HepG2 (cell line): Measurements from ENCODE around the gene BCL2L2. TPM values are rescaled to one million over a fixed set of nuclear protein-coding genes. Genes with fewer than 3 reads are reported as not detected.

Experiments used
- ATF3 ChIP-seq: sonication (generic); formaldehyde crosslinking; IDR thresholded peaks from 2 replicates; pipeline ENCODE4 v1.4.0; 2020; ENCODE audit warnings: missing genetic modification reagents
- CC2D1A ChIP-seq: sonication (generic); formaldehyde crosslinking; IDR thresholded peaks from 2 replicates; pipeline ENCODE4 v1.8.1; 2023; ENCODE audit warnings: mild to moderate bottlenecking, missing genetic modification reagents
- CREM ChIP-seq, 2 experiments: sonication (generic) in 1 of 2; formaldehyde crosslinking in 1 of 2; IDR thresholded peaks; 2 replicates each; pipeline versions ENCODE4 v1.4.0 to v1.6.1; 2016 to 2020; ENCODE audit warnings: antibody characterized with exemption in 1 of 2, mild to moderate bottlenecking in 1 of 2, missing genetic modification reagents in 1 of 2
- FOXC1 ChIP-seq: sonication (generic); formaldehyde crosslinking; IDR thresholded peaks from 2 replicates; pipeline ENCODE4 v1.8.0; 2022; ENCODE audit warnings: mild to moderate bottlenecking, missing genetic modification reagents, borderline replicate concordance
- KDM5A ChIP-seq: fragments of 200-600 bp; sonication (generic); IDR thresholded peaks from 2 replicates; pipeline ENCODE4 v1.7.0; 2018; ENCODE audit warnings: antibody characterized with exemption, mild to moderate bottlenecking, low read length, borderline replicate concordance
- KLF12 ChIP-seq: sonication (generic); formaldehyde crosslinking; IDR thresholded peaks from 2 replicates; pipeline ENCODE4 v1.4.0; 2020; ENCODE audit warnings: missing genetic modification reagents, borderline replicate concordance
- MAFG ChIP-seq: sonication (generic); formaldehyde crosslinking; IDR thresholded peaks from 2 replicates; pipeline ENCODE4 v1.5.1; 2020; ENCODE audit warnings: mild to moderate bottlenecking, missing genetic modification reagents
- MTF1 ChIP-seq: sonication (generic); formaldehyde crosslinking; IDR thresholded peaks from 2 replicates; pipeline ENCODE4 v1.5.0; 2020; ENCODE audit warnings: missing genetic modification reagents
- MXD3 ChIP-seq: IDR thresholded peaks from 2 replicates; pipeline ENCODE4 v1.6.1; 2016; ENCODE audit warnings: mild to moderate bottlenecking, missing biosample characterization, missing genetic modification reagents
- NFKB2 ChIP-seq: sonication (generic); formaldehyde crosslinking; IDR thresholded peaks from 2 replicates; pipeline ENCODE4 v1.4.0; 2020; ENCODE audit warnings: missing genetic modification reagents, borderline replicate concordance
- PATZ1 ChIP-seq: sonication (generic); formaldehyde crosslinking; IDR thresholded peaks from 2 replicates; pipeline ENCODE4 v1.4.0; 2020; ENCODE audit warnings: missing genetic modification reagents
- POGK ChIP-seq: sonication (generic); formaldehyde crosslinking; conservative IDR thresholded peaks from 2 replicates; pipeline ENCODE4 v1.8.0; 2022; ENCODE audit warnings: mild to moderate bottlenecking, moderate library complexity, missing genetic modification reagents
- RARG ChIP-seq: sonication (generic); formaldehyde crosslinking; IDR thresholded peaks from 2 replicates; pipeline ENCODE4 v1.4.0; 2020; ENCODE audit warnings: low read depth, mild to moderate bottlenecking, missing genetic modification reagents
- TBP ChIP-seq: sonication (generic); formaldehyde crosslinking; IDR thresholded peaks from 2 replicates; pipeline ENCODE4 v1.5.0; 2020; ENCODE audit warnings: missing genetic modification reagents
- ZBTB20 ChIP-seq: sonication (generic); formaldehyde crosslinking; IDR thresholded peaks from 2 replicates; pipeline ENCODE4 v1.8.1; 2023; ENCODE audit warnings: missing genetic modification reagents, low read depth, mild to moderate bottlenecking, borderline replicate concordance
- ZNF354B ChIP-seq: sonication (generic); formaldehyde crosslinking; IDR thresholded peaks from 2 replicates; pipeline ENCODE4 v1.8.0; 2022; ENCODE audit warnings: mild to moderate bottlenecking, missing genetic modification reagents
- ZNF543 ChIP-seq: sonication (generic); formaldehyde crosslinking; IDR thresholded peaks from 2 replicates; pipeline ENCODE4 v1.4.0; 2020; ENCODE audit warnings: mild to moderate bottlenecking, missing genetic modification reagents
- ZNF562 ChIP-seq: sonication (generic); formaldehyde crosslinking; IDR thresholded peaks from 2 replicates; pipeline ENCODE4 v1.8.0; 2022; ENCODE audit warnings: missing genetic modification reagents, borderline replicate concordance
- ZNF572 ChIP-seq: sonication (generic); formaldehyde crosslinking; IDR thresholded peaks from 2 replicates; pipeline ENCODE4 v1.5.1; 2020; ENCODE audit warnings: mild to moderate bottlenecking, missing genetic modification reagents
- ZNF589 ChIP-seq: sonication (generic); formaldehyde crosslinking; conservative IDR thresholded peaks from 2 replicates; pipeline ENCODE4 v1.8.0; 2022; ENCODE audit warnings: mild to moderate bottlenecking, moderate library complexity, missing genetic modification reagents
- ZNF749 ChIP-seq: sonication (generic); formaldehyde crosslinking; IDR thresholded peaks from 2 replicates; pipeline ENCODE4 v1.8.0; 2022; ENCODE audit warnings: mild to moderate bottlenecking, missing genetic modification reagents, moderate library complexity, borderline replicate concordance
- ZNF781 ChIP-seq: sonication (generic); formaldehyde crosslinking; IDR thresholded peaks from 2 replicates; pipeline ENCODE4 v1.5.1; 2020; ENCODE audit warnings: borderline replicate concordance, mild to moderate bottlenecking, missing genetic modification reagents; ENCODE audit errors: not compliant biosample characterization
- polyA plus RNA-seq, 8 experiments: library from polyadenylated mRNA; depleted of rRNA in 3 of 8; stranded (reverse) in 7 of 8; unstranded in 1 of 8; fragments of >200 nt; fragmentation: Illumina TruSeq in 4 of 8; extraction: Trizol in 4 of 8; gene quantifications; 2 replicates each; pipeline versions ENCODE4 v1.2.1 to v1.2.3, GENCODE V29; 2011 to 2016; ENCODE audit warnings: low read depth in 4 of 8, missing spikeins in 1 of 8, mixed read lengths in 1 of 8; ENCODE audit not compliant: insufficient read depth in 1 of 8
- total RNA-seq, 5 experiments: library from RNA; depleted of rRNA; stranded (reverse); fragments of >200 nt; fragmentation: Illumina TruSeq; extraction: Trizol; gene quantifications; 2 replicates each; pipeline ENCODE4 v1.2.3, GENCODE V29; 2016; ENCODE audit warnings: low read depth in 1 of 5

BCL2L2 gene
- total and polyA plus RNA-seq, 2 of the 13 experiments (the other 11 are each of a cell fraction or from before 2014, with no cell fraction given), result 28.1 to 49.8 TPM

- TF ChIP-seq ZNF354B (CRISPR knock-in tag), result no peak
- no peak for TF ChIP-seq CC2D1A (CRISPR knock-in tag)
- no peak for TF ChIP-seq MAFG (CRISPR knock-in tag)
- peak; percentile 90 for TF ChIP-seq NFKB2 (CRISPR knock-in tag)
- peak; percentile 99 for TF ChIP-seq KDM5A
- TF ChIP-seq POGK (CRISPR knock-in tag), result peak; percentile 89; the same call in 1 of the 2 replicates
- TF ChIP-seq ZBTB20 (CRISPR knock-in tag), result peak; percentile 70
- TF ChIP-seq MTF1 (CRISPR knock-in tag), result no peak
- no peak for TF ChIP-seq TBP
- no peak for TF ChIP-seq ZNF589
- TF ChIP-seq PATZ1, result peak; percentile 96
- TF ChIP-seq MXD3, result peak; percentile 82
- TF ChIP-seq RARG (CRISPR knock-in tag), result no peak; the same call in 1 of the 2 replicates
- no peak for TF ChIP-seq ZNF562 (CRISPR knock-in tag)
- peak; percentile 97; the same call in 1 of the 2 replicates for TF ChIP-seq ZNF749 (CRISPR knock-in tag)
- TF ChIP-seq KLF12, result peak; percentile 76
- TF ChIP-seq ZNF572 (CRISPR knock-in tag), result no peak
- TF ChIP-seq ZNF543 (CRISPR knock-in tag), result peak; percentile 98
- no peak for TF ChIP-seq ATF3 (CRISPR knock-in tag)
- no peak for TF ChIP-seq FOXC1
- TF ChIP-seq CREM (IDR thresholded peaks at IDR 0.05), result peak; percentile 100
- peak; percentile 90 for TF ChIP-seq CREM (CRISPR knock-in tag; IDR thresholded peaks at IDR 0.05)
- no peak for TF ChIP-seq ZNF781 (CRISPR knock-in tag)
Measured at GRCh38 chr14:23306412-23307145, at the start of gene BCL2L2 (continued).
